HCT116 (cell line): ENCODE measurements around the gene MLLT3. TPM values are rescaled to one million over a fixed set of nuclear protein-coding genes. Genes with fewer than 3 reads are reported as not detected.

Experiments used
- ATAC-seq: fragments of 200-7000 bp; cut with Tn5 transposase; 2 replicates; pipeline ENCODE4 v1.9.1; 2020; ENCODE audit warnings: mild to moderate bottlenecking, moderate library complexity
- BruUV-seq: library from RNA; stranded (reverse); fragments of 400-500 nt; replicated peaks from 2 replicates; lab custom pipeline; 2021; lab: Mats Ljungman, UMichigan
- CTCF ChIA-PET: fragments of 300-600 bp; sonication (Branson Sonifier 250); formaldehyde crosslinking; loops from one replicate; lab custom pipeline; 2021; ENCODE audit warnings: antibody characterized with exemption; lab: Charles Lee
- POLR2A ChIA-PET: fragments of 300-600, 350-600 bp; sonication (Branson Sonifier 250); formaldehyde crosslinking; loops from one replicate; lab custom pipeline; 2021; ENCODE audit warnings: antibody characterized with exemption; lab: Charles Lee
- RAD21 ChIA-PET, 2 experiments: fragments of 300-600 bp; sonication (Branson Sonifier 250); formaldehyde crosslinking; loops; one replicate each; lab custom pipeline; 2023; ENCODE audit warnings: low total read pairs in 2 of 2; ENCODE audit not compliant: uncharacterized antibody in 2 of 2, unreplicated experiment in 2 of 2, low non-redundant PET in 1 of 2; lab: Charles Lee
- DNase-seq: peaks from one replicate; pipeline ENCODE4 v3.0.0-alpha.2; 2010; ENCODE audit warnings: low read depth, low spot score
- H2AFZ ChIP-seq: fragments of 200-600 bp; shearing (Covaris generic), sonication (generic); 2 replicates; pipeline ENCODE4 v1.6.1; 2017; ENCODE audit warnings: low read depth, mixed run types, mixed read lengths, antibody characterized with exemption, low read length; ENCODE audit not compliant: poor library complexity, severe bottlenecking
- H3K27ac ChIP-seq: 2 replicates; pipeline ENCODE4 v1.5.1; 2012; ENCODE audit warnings: low read depth, low read length
- H3K27me3 ChIP-seq: fragments of 200-600 bp; sonication (generic); 2 replicates; pipeline ENCODE4 v1.6.1; 2016; ENCODE audit warnings: mixed run types, low read length, mixed read lengths; ENCODE audit not compliant: insufficient read depth
- H3K36me3 ChIP-seq, 2 experiments: fragments of 200-500 bp in 1 of 2; fragments of 200-600 bp in 1 of 2; sonication (Bioruptor generic) in 1 of 2; sonication (generic) in 1 of 2; 2 replicates each; pipeline versions ENCODE4 v1.5.1 to v1.6.1; 2014 to 2016; ENCODE audit warnings: low read length in 2 of 2, inconsistent platforms in 1 of 2, mixed read lengths in 1 of 2, mixed run types in 1 of 2; ENCODE audit not compliant: insufficient read depth in 2 of 2, control insufficient read depth in 1 of 2
- H3K4me1 ChIP-seq, 2 experiments: fragments of 200-600 bp in 1 of 2; sonication (generic) in 1 of 2; 2 replicates each; pipeline versions ENCODE4 v1.5.1 to v1.6.1; 2012 to 2017; ENCODE audit warnings: low read length in 2 of 2, inconsistent platforms in 1 of 2, mild to moderate bottlenecking in 1 of 2, mixed read lengths in 1 of 2, mixed run types in 1 of 2, moderate library complexity in 1 of 2; ENCODE audit not compliant: insufficient read depth in 2 of 2, control insufficient read depth in 1 of 2
- H3K4me2 ChIP-seq: fragments of 200-600 bp; sonication (generic); 2 replicates; pipeline ENCODE4 v1.6.1; 2017; ENCODE audit warnings: mixed run types, low read length, mixed read lengths
- H3K4me3 ChIP-seq, 2 experiments: fragments of 200-600 bp in 1 of 2; sonication (generic) in 1 of 2; replicated peaks in 1 of 2; 2 replicates each; pipeline ENCODE4 v1.5.1; 2011 to 2016; ENCODE audit warnings: low read length in 2 of 2, control low read depth in 1 of 2, low read depth in 1 of 2, mild to moderate bottlenecking in 1 of 2, mixed read lengths in 1 of 2, mixed run types in 1 of 2
- H3K79me2 ChIP-seq: fragments of 200-600 bp; sonication (generic); 2 replicates; pipeline ENCODE4 v1.6.1; 2017; ENCODE audit warnings: mild to moderate bottlenecking, mixed run types, low read length, moderate library complexity, mixed read lengths; ENCODE audit not compliant: insufficient read depth
- H3K9ac ChIP-seq: fragments of 200-600 bp; sonication (generic); 2 replicates; pipeline ENCODE4 v1.6.1; 2016; ENCODE audit warnings: low read length, mixed read lengths
- H3K9me2 ChIP-seq: fragments of 200-600 bp; sonication (generic), shearing (Covaris generic); 2 replicates; pipeline ENCODE4 v1.6.1; 2017; ENCODE audit warnings: mixed run types, mild to moderate bottlenecking, moderate library complexity; ENCODE audit not compliant: insufficient read depth
- H3K9me3 ChIP-seq, 2 experiments: fragments of 200-500 bp in 1 of 2; fragments of 200-600 bp in 1 of 2; sonication (Bioruptor generic) in 1 of 2; sonication (generic) in 1 of 2; 2 replicates each; pipeline ENCODE4 v1.6.1; 2014 to 2017; ENCODE audit warnings: low read length in 2 of 2, mixed read lengths in 2 of 2, inconsistent platforms in 1 of 2, low read depth in 1 of 2, mild to moderate bottlenecking in 1 of 2, mixed run types in 1 of 2, moderate library complexity in 1 of 2; ENCODE audit not compliant: control insufficient read depth in 1 of 2, insufficient read depth in 1 of 2
- H4K20me1 ChIP-seq: fragments of 200-600 bp; sonication (generic), shearing (Covaris generic); 2 replicates; pipeline ENCODE4 v1.6.1; 2017; ENCODE audit warnings: mixed run types, mild to moderate bottlenecking, moderate library complexity; ENCODE audit not compliant: insufficient read depth
- CBX3 ChIP-seq: IDR thresholded peaks from 2 replicates; pipeline ENCODE4 v1.6.1; 2012; ENCODE audit warnings: low read depth
- CEBPB ChIP-seq: IDR thresholded peaks from 2 replicates; pipeline ENCODE4 v1.6.1; 2012; ENCODE audit warnings: low read depth
- EGR1 ChIP-seq: IDR thresholded peaks from 2 replicates; pipeline ENCODE4 v1.6.1; 2012; ENCODE audit warnings: low read depth
- ELF1 ChIP-seq: IDR thresholded peaks from 2 replicates; pipeline ENCODE4 v1.6.1; 2012; ENCODE audit warnings: low read depth, borderline replicate concordance
- EZH2 ChIP-seq: fragments of 200-600 bp; sonication (generic); IDR thresholded peaks from 2 replicates; pipeline ENCODE4 v1.6.1; 2017; ENCODE audit warnings: antibody characterized with exemption, mixed run types
- FOSL1 ChIP-seq: IDR thresholded peaks from 2 replicates; pipeline ENCODE4 v1.6.1; 2012; ENCODE audit warnings: low read depth
- JUND ChIP-seq: IDR thresholded peaks from 2 replicates; pipeline ENCODE4 v1.6.1; 2012
- POLR2AphosphoS5 ChIP-seq: IDR thresholded peaks from 2 replicates; pipeline ENCODE4 v1.6.1; 2011; ENCODE audit warnings: mild to moderate bottlenecking, low read depth, low read length, moderate library complexity
- RAD21 ChIP-seq: IDR thresholded peaks from 2 replicates; pipeline ENCODE4 v1.6.1; 2012; ENCODE audit warnings: low read depth, mild to moderate bottlenecking
- SIN3A ChIP-seq: IDR thresholded peaks from 2 replicates; pipeline ENCODE4 v1.6.1; 2012; ENCODE audit warnings: low read depth
- SP1 ChIP-seq: IDR thresholded peaks from 2 replicates; pipeline ENCODE4 v1.6.1; 2012; ENCODE audit warnings: low read depth
- SRF ChIP-seq: IDR thresholded peaks from 2 replicates; pipeline ENCODE4 v1.6.1; 2012; ENCODE audit warnings: low read depth
- TCF7L2 ChIP-seq: IDR thresholded peaks from 2 replicates; pipeline ENCODE4 v1.7.0; 2011; ENCODE audit warnings: borderline replicate concordance, inconsistent platforms; ENCODE audit not compliant: insufficient read depth, insufficient read length; ENCODE audit errors: extremely low read depth
- YY1 ChIP-seq: IDR thresholded peaks from 2 replicates; pipeline ENCODE4 v1.6.1; 2011; ENCODE audit warnings: low read length, low read depth, moderate library complexity, mild to moderate bottlenecking; ENCODE audit not compliant: insufficient replicate concordance; ENCODE audit errors: extremely low read depth
- intact Hi-C: fragments of 100-400 bp; cut with micrococcal nuclease; formaldehyde crosslinking; loops from 2 replicates; pipeline ENCODE4 v1.10.0; 2022
- total RNA-seq: library from RNA; stranded (reverse); gene quantifications from one replicate; pipeline ENCODE4 v1.2.1, GENCODE V29; 2021; ENCODE audit not compliant: unreplicated experiment
- TF ChIP-seq, protein P1 (sequence below): IDR thresholded peaks from 2 replicates; pipeline ENCODE4 v1.6.1; 2012
- TF ChIP-seq, protein P2 (sequence below): IDR thresholded peaks from 2 replicates; pipeline ENCODE4 v1.6.1; 2012; ENCODE audit warnings: low read depth
- TF ChIP-seq, protein P3 (sequence below), 3 experiments: fragments of 200-600 bp in 1 of 3; sonication (generic) in 1 of 3; IDR thresholded peaks in 2 of 3; conservative IDR thresholded peaks in 1 of 3; 2 replicates each; pipeline ENCODE4 v1.5.1; 2012 to 2017; ENCODE audit warnings: low read depth in 2 of 3, low read length in 2 of 3, antibody characterized with exemption in 1 of 3, borderline replicate concordance in 1 of 3, control low read depth in 1 of 3, mild to moderate bottlenecking in 1 of 3, mixed read lengths in 1 of 3, mixed run types in 1 of 3, moderate library complexity in 1 of 3; ENCODE audit not compliant: insufficient read depth in 1 of 3

Gene MLLT3
- total RNA-seq, 1 experiment from 2014 or later: 4.3 TPM

DNA sequence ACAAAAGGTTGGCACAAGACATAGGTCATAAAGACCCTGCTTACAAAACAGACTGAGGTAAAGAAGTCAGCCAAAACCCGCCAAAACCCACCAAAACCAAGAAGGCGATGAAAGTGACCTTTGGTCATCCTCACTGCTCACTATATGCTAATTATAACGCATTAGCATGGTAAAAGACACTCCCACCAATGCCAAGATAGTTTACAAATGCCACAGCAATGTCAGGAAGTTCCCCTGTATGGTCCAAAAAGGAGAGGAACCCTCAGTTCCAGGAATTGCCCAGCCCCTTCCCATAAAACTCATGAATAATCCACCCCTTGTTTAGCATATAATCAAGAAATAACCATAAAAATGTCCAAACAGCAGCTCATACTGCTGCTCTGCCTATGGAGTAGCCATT is 27.7 kb downstream of the MLLT3 start:
- no peaks in the 10 kb centered on the region for H3K9me3 ChIP-seq
- H3K4me2 ChIP-seq: no peak overlapping the region
- TF ChIP-seq SRF: no peak
- TF ChIP-seq SIN3A: no peak
- TF ChIP-seq CEBPB: no peak
- TF ChIP-seq ELF1: no peak
- TF ChIP-seq EGR1: no peak
- no peak for TF ChIP-seq TCF7L2
- TF ChIP-seq CBX3: no peak
- no peak for TF ChIP-seq EZH2
- TF ChIP-seq, protein P1, sequence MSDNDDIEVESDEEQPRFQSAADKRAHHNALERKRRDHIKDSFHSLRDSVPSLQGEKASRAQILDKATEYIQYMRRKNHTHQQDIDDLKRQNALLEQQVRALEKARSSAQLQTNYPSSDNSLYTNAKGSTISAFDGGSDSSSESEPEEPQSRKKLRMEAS: no peak
- TF ChIP-seq JUND: no peak
- TF ChIP-seq FOSL1: no peak
- no peak for TF ChIP-seq SP1
- TF ChIP-seq, protein P2, sequence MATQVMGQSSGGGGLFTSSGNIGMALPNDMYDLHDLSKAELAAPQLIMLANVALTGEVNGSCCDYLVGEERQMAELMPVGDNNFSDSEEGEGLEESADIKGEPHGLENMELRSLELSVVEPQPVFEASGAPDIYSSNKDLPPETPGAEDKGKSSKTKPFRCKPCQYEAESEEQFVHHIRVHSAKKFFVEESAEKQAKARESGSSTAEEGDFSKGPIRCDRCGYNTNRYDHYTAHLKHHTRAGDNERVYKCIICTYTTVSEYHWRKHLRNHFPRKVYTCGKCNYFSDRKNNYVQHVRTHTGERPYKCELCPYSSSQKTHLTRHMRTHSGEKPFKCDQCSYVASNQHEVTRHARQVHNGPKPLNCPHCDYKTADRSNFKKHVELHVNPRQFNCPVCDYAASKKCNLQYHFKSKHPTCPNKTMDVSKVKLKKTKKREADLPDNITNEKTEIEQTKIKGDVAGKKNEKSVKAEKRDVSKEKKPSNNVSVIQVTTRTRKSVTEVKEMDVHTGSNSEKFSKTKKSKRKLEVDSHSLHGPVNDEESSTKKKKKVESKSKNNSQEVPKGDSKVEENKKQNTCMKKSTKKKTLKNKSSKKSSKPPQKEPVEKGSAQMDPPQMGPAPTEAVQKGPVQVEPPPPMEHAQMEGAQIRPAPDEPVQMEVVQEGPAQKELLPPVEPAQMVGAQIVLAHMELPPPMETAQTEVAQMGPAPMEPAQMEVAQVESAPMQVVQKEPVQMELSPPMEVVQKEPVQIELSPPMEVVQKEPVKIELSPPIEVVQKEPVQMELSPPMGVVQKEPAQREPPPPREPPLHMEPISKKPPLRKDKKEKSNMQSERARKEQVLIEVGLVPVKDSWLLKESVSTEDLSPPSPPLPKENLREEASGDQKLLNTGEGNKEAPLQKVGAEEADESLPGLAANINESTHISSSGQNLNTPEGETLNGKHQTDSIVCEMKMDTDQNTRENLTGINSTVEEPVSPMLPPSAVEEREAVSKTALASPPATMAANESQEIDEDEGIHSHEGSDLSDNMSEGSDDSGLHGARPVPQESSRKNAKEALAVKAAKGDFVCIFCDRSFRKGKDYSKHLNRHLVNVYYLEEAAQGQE: no peak
- TF ChIP-seq YY1: no peak
- TF ChIP-seq, protein P3, sequence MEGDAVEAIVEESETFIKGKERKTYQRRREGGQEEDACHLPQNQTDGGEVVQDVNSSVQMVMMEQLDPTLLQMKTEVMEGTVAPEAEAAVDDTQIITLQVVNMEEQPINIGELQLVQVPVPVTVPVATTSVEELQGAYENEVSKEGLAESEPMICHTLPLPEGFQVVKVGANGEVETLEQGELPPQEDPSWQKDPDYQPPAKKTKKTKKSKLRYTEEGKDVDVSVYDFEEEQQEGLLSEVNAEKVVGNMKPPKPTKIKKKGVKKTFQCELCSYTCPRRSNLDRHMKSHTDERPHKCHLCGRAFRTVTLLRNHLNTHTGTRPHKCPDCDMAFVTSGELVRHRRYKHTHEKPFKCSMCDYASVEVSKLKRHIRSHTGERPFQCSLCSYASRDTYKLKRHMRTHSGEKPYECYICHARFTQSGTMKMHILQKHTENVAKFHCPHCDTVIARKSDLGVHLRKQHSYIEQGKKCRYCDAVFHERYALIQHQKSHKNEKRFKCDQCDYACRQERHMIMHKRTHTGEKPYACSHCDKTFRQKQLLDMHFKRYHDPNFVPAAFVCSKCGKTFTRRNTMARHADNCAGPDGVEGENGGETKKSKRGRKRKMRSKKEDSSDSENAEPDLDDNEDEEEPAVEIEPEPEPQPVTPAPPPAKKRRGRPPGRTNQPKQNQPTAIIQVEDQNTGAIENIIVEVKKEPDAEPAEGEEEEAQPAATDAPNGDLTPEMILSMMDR (IDR thresholded peaks at IDR 0.05 in 2 of 3, conservative IDR thresholded peaks at IDR 0.05 in 1 of 3; ENCODE audit: borderline replicate concordance in 1 of 3, insufficient read depth in 1 of 3, low read depth in 2 of 3, low read length in 2 of 3): no peak
- no peak for TF ChIP-seq POLR2AphosphoS5
- TF ChIP-seq RAD21: no peak
- TF ChIP-seq, all 23 proteins: peak for 0
- BruUV-seq: no TSS peak
- Histone ChIP-seq H3K79me2 (no peaks in the 10 kb centered on the region), H3K27me3 (no peaks in the 10 kb centered on the region), H4K20me1 (no peaks in the 10 kb centered on the region), H2AFZ (no peak overlapping the region), H3K27ac (no peak overlapping the region), H3K9me2 (no peaks in the 10 kb centered on the region), H3K4me3 (no peak overlapping the region), H3K4me1 (no peaks in the 10 kb centered on the region), H3K36me3 (no peaks in the 10 kb centered on the region), H3K9ac (no peak overlapping the region)
- CTCF ChIA-PET: no interaction called here
- DNase-seq (no peak), ATAC-seq (no peak)
- RAD21 ChIA-PET: no interaction called here
- intact Hi-C loops: no loop called here
- POLR2A ChIA-PET: no interaction called here
